GM12864 (cell line): ENCODE measurements around the gene SLC1A1.
"Not testable (repeated sequence)": the region's sequence is repeated elsewhere in the genome, so short reads cannot be mapped to it uniquely, and the experiment has no call there.

Experiments used
- DNase-seq: peaks from one replicate; pipeline ENCODE4 v3.0.0-alpha.2; 2011; ENCODE audit warnings: low read depth
- H3K4me3 ChIP-seq: 2 replicates; pipeline ENCODE4 v1.5.1; 2011; ENCODE audit warnings: mild to moderate bottlenecking, low read depth, low read length, control low read depth
- TF ChIP-seq, protein P1 (sequence below): IDR thresholded peaks from 2 replicates; pipeline ENCODE4 v1.5.1; 2011; ENCODE audit warnings: low read depth, mild to moderate bottlenecking, moderate library complexity, low read length, control low read depth, inconsistent platforms; ENCODE audit errors: missing control alignments

Gene SLC1A1

GRCh38 chr9:4519604-4520003, 29.3 kb downstream of the SLC1A1 start:
- TF ChIP-seq, protein P1, sequence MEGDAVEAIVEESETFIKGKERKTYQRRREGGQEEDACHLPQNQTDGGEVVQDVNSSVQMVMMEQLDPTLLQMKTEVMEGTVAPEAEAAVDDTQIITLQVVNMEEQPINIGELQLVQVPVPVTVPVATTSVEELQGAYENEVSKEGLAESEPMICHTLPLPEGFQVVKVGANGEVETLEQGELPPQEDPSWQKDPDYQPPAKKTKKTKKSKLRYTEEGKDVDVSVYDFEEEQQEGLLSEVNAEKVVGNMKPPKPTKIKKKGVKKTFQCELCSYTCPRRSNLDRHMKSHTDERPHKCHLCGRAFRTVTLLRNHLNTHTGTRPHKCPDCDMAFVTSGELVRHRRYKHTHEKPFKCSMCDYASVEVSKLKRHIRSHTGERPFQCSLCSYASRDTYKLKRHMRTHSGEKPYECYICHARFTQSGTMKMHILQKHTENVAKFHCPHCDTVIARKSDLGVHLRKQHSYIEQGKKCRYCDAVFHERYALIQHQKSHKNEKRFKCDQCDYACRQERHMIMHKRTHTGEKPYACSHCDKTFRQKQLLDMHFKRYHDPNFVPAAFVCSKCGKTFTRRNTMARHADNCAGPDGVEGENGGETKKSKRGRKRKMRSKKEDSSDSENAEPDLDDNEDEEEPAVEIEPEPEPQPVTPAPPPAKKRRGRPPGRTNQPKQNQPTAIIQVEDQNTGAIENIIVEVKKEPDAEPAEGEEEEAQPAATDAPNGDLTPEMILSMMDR, result no peak
- no peak for DNase-seq
- H3K4me3 ChIP-seq, result no peak overlapping the region

- no peak overlapping the region for H3K4me3 ChIP-seq
- TF ChIP-seq, protein P1, result no peak
- DNase-seq, result no peak
These were observed 29.8 kb downstream of the SLC1A1 start for GRCh38 chr9:4520055-4520454.

DNA sequence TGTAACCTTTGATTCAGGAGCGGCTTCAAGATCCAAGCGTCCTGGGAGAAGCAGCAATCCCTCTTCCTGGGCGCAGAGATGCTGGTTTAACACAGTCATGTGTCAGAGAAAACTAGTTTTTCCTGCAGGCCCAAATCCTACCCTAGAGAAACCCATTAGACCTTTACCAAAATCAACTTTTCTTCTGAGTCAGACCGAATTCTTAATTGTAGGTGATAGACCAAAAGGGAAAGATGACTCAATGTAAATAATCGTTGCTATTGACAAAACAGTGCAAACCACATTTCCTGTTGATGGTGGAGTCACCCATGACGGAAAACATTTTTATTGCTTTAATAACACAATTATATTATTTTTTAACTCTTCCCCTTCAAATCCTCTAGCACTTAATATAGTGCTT, 40.1 kb downstream of the SLC1A1 start:
- TF ChIP-seq, protein P1, result no peak
- DNase-seq, result no peak
- no peak overlapping the region for H3K4me3 ChIP-seq

DNA sequence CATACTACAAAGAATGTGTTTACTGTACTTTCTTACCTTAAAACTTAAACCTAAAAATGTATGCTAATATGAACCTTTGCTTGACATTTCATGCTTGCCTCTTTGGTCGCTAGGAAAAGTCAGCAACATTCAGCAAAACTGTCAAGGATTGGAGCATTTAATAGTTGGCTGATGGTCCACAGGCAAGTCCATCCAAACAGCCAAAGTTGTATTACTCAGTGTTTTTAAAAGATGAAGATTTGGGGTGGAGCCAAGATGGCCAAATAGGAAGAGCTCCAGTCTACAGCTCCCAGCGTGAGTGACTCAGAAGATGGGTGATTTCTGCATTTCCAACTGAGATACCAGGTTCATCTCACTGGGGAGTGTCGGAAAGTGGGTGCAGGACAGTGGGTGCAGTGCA, 40.6 kb downstream of the SLC1A1 start:
- H3K4me3 ChIP-seq, DNase-seq: not testable (repeated sequence)

GRCh38 chr9:4531355-4531754, 41.1 kb downstream of the SLC1A1 start:
- not testable (repeated sequence) for DNase-seq, H3K4me3 ChIP-seq

DNA sequence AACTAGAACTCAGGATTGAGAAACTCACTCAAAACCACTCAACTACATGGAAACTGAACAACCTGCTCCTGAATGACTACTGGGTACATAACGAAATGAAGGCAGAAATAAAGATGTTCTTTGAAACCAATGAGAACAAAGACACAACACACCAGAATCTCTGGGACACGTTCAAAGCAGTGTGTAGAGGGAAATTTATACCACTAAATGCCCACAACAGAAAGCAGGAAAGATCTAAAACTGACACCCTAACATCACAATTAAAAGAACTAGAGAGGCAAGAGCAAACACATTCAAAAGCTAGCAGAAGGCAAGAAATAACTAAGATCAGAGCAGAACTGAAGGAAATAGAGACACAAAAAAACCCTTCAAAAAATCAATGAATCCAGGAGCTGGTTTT, 43.6 kb downstream of the SLC1A1 start:
- DNase-seq, H3K4me3 ChIP-seq: not testable (repeated sequence)

- DNase-seq, H3K4me3 ChIP-seq: not testable (repeated sequence)
These were observed 45.9 kb downstream of the SLC1A1 start for GRCh38 chr9:4536196-4536595.

GRCh38 chr9:4537581-4537980, 47.3 kb downstream of the SLC1A1 start:
- no peak for DNase-seq
- TF ChIP-seq, protein P1, result no peak
- H3K4me3 ChIP-seq, result no peak overlapping the region

GRCh38 chr9:4538107-4538506, 47.8 kb downstream of the SLC1A1 start:
- no peak overlapping the region for H3K4me3 ChIP-seq
- TF ChIP-seq, protein P1, result no peak
- no peak for DNase-seq
